CD8-positive, alpha-beta memory T cell (primary cell): Measurements from ENCODE around the gene ELMO2. TPM values are rescaled to one million over a fixed set of nuclear protein-coding genes. Genes with fewer than 3 reads are reported as not detected.
"Not testable (repeated sequence)": the region's sequence is repeated elsewhere in the genome, so short reads cannot be mapped to it uniquely, and the experiment has no call there.

Experiments used
- CTCF ChIA-PET: fragments of 350-600 bp; sonication (Branson Sonifier 250); formaldehyde crosslinking; loops from one replicate; lab custom pipeline; 2021; ENCODE audit warnings: antibody characterized with exemption; lab: Charles Lee
- POLR2A ChIA-PET: fragments of 350-600 bp; sonication (Branson Sonifier 250); formaldehyde crosslinking; loops from one replicate; lab custom pipeline; 2021; ENCODE audit warnings: antibody characterized with exemption; lab: Charles Lee
- DNase-seq, 5 donors: peaks; one replicate each; pipeline versions ENCODE4 v3.0.0 to v3.0.0-alpha.2; 2020 to 2022; ENCODE audit warnings: mixed read lengths in 1 of 5
- H3K27ac ChIP-seq: one replicate; pipeline ENCODE4 v1.7.0; 2013; ENCODE audit warnings: low read depth, mild to moderate bottlenecking, low read length, moderate library complexity
- H3K27me3 ChIP-seq: 2 replicates; pipeline ENCODE4 v1.7.0; 2013; ENCODE audit warnings: low read length, mild to moderate bottlenecking; ENCODE audit not compliant: insufficient read depth, poor library complexity, severe bottlenecking
- H3K36me3 ChIP-seq: 2 replicates; pipeline ENCODE4 v1.7.0; 2013; ENCODE audit warnings: mild to moderate bottlenecking, low read length, moderate library complexity; ENCODE audit not compliant: insufficient read depth
- H3K4me1 ChIP-seq: 2 replicates; pipeline ENCODE4 v1.7.0; 2013; ENCODE audit warnings: mild to moderate bottlenecking, low read length, moderate library complexity; ENCODE audit not compliant: insufficient read depth
- H3K4me3 ChIP-seq: 2 replicates; pipeline ENCODE4 v1.7.0; 2013; ENCODE audit warnings: mild to moderate bottlenecking, low read length
- H3K9me3 ChIP-seq: 2 replicates; pipeline ENCODE4 v1.7.0; 2013; ENCODE audit warnings: mild to moderate bottlenecking, low read length
- H3K27ac Mint-ChIP-seq, 8 donors: one replicate each; pipeline ENCODE4 v1.8.0; 2020 to 2021; ENCODE audit warnings: mixed read lengths in 8 of 8, mild to moderate bottlenecking in 6 of 8, inconsistent platforms in 3 of 8, moderate library complexity in 3 of 8
- H3K27me3 Mint-ChIP-seq, 2 donors: one replicate each; pipeline ENCODE4 v1.8.0; 2020 to 2021; ENCODE audit warnings: mixed read lengths in 2 of 2, mild to moderate bottlenecking in 1 of 2, moderate library complexity in 1 of 2
- H3K36me3 Mint-ChIP-seq, 3 donors: one replicate each; pipeline ENCODE4 v1.8.0; 2020 to 2021; ENCODE audit warnings: mixed read lengths in 3 of 3, inconsistent platforms in 1 of 3, mild to moderate bottlenecking in 1 of 3
- H3K4me1 Mint-ChIP-seq, 3 donors: one replicate each; pipeline ENCODE4 v1.8.0; 2020 to 2021; ENCODE audit warnings: mixed read lengths in 3 of 3, inconsistent platforms in 1 of 3, mild to moderate bottlenecking in 1 of 3
- H3K4me3 Mint-ChIP-seq, 7 donors: one replicate each; pipeline ENCODE4 v1.8.0; 2020 to 2021; ENCODE audit warnings: mixed read lengths in 7 of 7, mild to moderate bottlenecking in 6 of 7, moderate library complexity in 4 of 7, inconsistent platforms in 2 of 7
- H3K9me3 Mint-ChIP-seq, 5 donors: one replicate each; pipeline ENCODE4 v1.8.0; 2020 to 2022; ENCODE audit warnings: mixed read lengths in 5 of 5, mild to moderate bottlenecking in 3 of 5, moderate library complexity in 2 of 5, inconsistent platforms in 1 of 5
- polyA plus RNA-seq: library from polyadenylated mRNA; unstranded; fragments of 300-500 nt; fragmentation: Illumina TruSeq; gene quantifications from one replicate; pipeline ENCODE4 v1.2.3, GENCODE V29; 2021
- total RNA-seq, 2 experiments: library from RNA; stranded (reverse); gene quantifications; one replicate each; pipeline ENCODE4 v1.2.3, GENCODE V29; 2021

ELMO2 gene
- total and polyA plus RNA-seq, 3 experiments from 2014 or later: 59.5 to 84.3 (median 68.2) TPM

DNA sequence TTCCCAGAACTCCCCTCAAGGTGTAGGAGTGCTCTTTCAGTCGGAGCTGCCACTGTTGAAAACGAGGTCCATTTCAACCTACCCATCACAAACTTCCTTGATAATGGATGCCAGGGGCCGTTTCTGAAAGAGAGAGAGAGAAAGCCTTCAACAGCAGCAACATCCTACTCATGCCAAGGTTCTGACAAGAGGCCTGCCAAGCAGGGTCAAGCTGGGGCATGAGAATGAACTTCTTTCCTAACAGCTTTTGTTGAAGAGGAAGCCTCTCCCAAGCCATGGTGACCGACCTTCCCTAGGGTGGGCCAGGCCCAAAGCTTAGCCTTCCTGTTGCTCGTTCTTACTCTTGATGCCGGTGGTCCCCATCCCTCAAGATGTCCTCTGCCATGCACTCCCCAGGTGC lies 12.4 kb downstream of the ELMO2 start:
- Histone ChIP-seq H3K4me3 (no peak overlapping the region), H3K36me3 (peaks cover 46% of the 10 kb centered on the region), H3K27ac (no peak overlapping the region), H3K27me3 (no peaks in the 10 kb centered on the region), H3K4me1 (peaks cover 7% of the 10 kb centered on the region), H3K9me3 (no peaks in the 10 kb centered on the region)
- Mint-ChIP-seq H3K9me3 (no peaks in the 10 kb centered on the region), H3K4me3 (no peak overlapping the region), H3K36me3 (peaks cover 11 to 89% (median 25%) of the 10 kb centered on the region in 3 donors), H3K27me3 (no peaks in the 10 kb centered on the region), H3K4me1 (peaks cover 18 to 42% (median 40%) of the 10 kb centered on the region in 3 donors), H3K27ac (peak overlapping the region in 1 of 8 donors; percentile 83)
- CTCF ChIA-PET: interaction anchor here (1.4 kb wide), 1 partner anchor 13 kb away, joined by 6 read pairs; the partner anchor contains the start of gene ELMO2
- POLR2A ChIA-PET: no interaction called here
- no peak for DNase-seq

DNA sequence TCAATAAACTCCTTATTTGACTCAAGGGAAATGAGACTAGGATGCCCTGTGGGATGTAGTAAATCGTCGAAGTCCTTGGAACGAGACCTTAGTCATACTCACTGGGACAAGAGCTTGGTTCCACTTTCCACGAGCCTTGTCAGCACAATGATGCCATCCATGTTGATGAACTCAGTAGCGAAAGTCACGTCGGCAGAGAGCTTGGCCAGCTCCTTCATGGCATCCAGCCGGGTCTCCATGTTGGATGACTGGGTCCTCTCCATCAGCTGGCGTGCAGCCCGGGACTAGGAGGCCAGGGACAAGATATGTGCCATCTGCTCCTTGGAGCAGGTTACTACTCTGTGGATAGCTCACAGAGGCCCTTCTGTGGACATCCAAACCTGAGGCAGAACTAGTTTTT lies 17.5 kb downstream of the ELMO2 start:
- Histone ChIP-seq H3K9me3 (no peaks in the 10 kb centered on the region), H3K36me3 (peaks cover 79% of the 10 kb centered on the region), H3K4me3 (no peak overlapping the region), H3K27me3 (no peaks in the 10 kb centered on the region), H3K4me1 (no peaks in the 10 kb centered on the region), H3K27ac (no peak overlapping the region)
- H3K27ac Mint-ChIP-seq: peak overlapping the region in 3 of 8 donors; percentile 17 to 45 (median 38)
- ChIA-PET POLR2A (interaction anchor here (0.6 kb wide), 1 partner anchor 984 kb away, joined by 3 read pairs; no protein-coding TSS in a partner anchor), CTCF (interaction anchor here (1.0 kb wide), 1 partner anchor 82 kb away, joined by 3 read pairs; no protein-coding TSS in a partner anchor)
- no peaks in the 10 kb centered on the region for H3K27me3 Mint-ChIP-seq
- no peaks in the 10 kb centered on the region for H3K9me3 Mint-ChIP-seq
- peaks cover 18 to 95% (median 34%) of the 10 kb centered on the region in 3 donors for H3K36me3 Mint-ChIP-seq
- no peak overlapping the region for H3K4me3 Mint-ChIP-seq
- peaks cover 0 to 7% (median 2%) of the 10 kb centered on the region in 3 donors for H3K4me1 Mint-ChIP-seq
- DNase-seq: no peak

DNA sequence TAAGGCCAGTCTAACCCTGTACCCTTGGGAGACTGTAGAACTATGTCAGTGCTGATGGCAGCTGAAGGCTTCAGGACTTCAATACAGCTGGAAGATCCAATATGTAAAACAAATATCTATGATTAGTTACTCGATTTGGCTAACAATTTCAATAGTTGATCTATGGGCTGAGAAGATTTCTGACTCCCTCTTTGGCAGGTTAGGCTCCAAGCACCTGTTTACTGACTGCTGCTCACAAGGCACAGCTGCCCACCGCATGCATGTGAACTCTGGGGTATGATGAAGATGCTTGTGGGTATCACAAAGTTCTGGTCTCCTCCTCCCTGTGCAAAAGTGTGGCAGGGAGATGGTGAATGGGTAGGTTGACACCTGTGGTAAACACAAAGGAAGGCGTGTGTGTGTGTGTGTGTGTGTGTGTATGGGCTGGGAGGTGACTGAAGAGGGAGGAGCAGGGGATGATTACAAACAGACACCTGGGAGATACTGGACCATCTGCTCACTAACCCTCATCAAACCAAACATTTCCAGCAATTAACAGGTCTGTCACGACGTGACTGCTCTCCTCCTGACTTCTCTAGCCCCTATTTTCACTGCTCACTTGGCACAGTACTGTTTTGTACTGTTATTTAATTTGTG lies 18.1 kb downstream of the ELMO2 start:
- H3K4me1 Mint-ChIP-seq: peaks cover 0 to 7% (median 2%) of the 10 kb centered on the region in 3 donors
- H3K27ac ChIP-seq: no peak overlapping the region
- no peaks in the 10 kb centered on the region for H3K4me1 ChIP-seq
- no peak overlapping the region for H3K4me3 ChIP-seq
- peak overlapping the region in 4 of 8 donors; percentile 16 to 75 (median 44) for H3K27ac Mint-ChIP-seq
- no peak for DNase-seq
- CTCF ChIA-PET: interaction anchor here (1.0 kb wide), 1 partner anchor 81 kb away, joined by 3 read pairs; no protein-coding TSS in a partner anchor
- H3K4me3 Mint-ChIP-seq: no peak overlapping the region
- no peaks in the 10 kb centered on the region for H3K27me3 Mint-ChIP-seq
- H3K36me3 Mint-ChIP-seq: peaks cover 18 to 95% (median 35%) of the 10 kb centered on the region in 3 donors
- POLR2A ChIA-PET: no interaction called here
- no peaks in the 10 kb centered on the region for H3K9me3 ChIP-seq
- no peaks in the 10 kb centered on the region for H3K27me3 ChIP-seq
- H3K9me3 Mint-ChIP-seq: no peaks in the 10 kb centered on the region
- peaks cover 79% of the 10 kb centered on the region for H3K36me3 ChIP-seq

DNA sequence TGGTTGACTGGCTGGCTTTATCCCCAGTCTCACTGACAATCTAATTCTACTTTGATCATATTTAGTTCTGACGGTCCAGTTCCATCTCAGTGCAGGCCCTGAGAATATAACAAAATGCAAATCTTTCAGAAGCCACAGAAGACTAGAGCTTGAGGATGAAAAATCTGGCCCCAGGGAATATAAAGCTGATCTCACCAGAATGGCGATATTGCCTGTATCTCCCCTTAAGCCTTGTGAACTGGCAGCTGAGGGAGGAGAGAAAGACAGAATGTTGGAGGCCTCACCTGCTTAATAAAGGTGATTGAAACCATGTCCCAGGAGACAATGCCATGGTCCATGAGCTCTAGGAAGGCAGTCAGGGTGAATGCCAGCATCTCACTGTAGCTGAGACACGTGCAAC lies 19.4 kb downstream of the ELMO2 start:
- CTCF ChIA-PET, H3K27me3 ChIP-seq, H3K4me3 ChIP-seq, DNase-seq, H3K9me3 Mint-ChIP-seq, H3K4me1 ChIP-seq, H3K9me3 ChIP-seq, POLR2A ChIA-PET, H3K27me3 Mint-ChIP-seq, H3K4me3 Mint-ChIP-seq, H3K27ac ChIP-seq, H3K4me1 Mint-ChIP-seq: not testable (repeated sequence)
- peaks cover 15 to 95% (median 31%) of the 10 kb centered on the region in 3 donors for H3K36me3 Mint-ChIP-seq
- peak overlapping the region in 2 of 8 donors; percentile 36 to 66 for H3K27ac Mint-ChIP-seq
- peaks cover 79% of the 10 kb centered on the region for H3K36me3 ChIP-seq

DNA sequence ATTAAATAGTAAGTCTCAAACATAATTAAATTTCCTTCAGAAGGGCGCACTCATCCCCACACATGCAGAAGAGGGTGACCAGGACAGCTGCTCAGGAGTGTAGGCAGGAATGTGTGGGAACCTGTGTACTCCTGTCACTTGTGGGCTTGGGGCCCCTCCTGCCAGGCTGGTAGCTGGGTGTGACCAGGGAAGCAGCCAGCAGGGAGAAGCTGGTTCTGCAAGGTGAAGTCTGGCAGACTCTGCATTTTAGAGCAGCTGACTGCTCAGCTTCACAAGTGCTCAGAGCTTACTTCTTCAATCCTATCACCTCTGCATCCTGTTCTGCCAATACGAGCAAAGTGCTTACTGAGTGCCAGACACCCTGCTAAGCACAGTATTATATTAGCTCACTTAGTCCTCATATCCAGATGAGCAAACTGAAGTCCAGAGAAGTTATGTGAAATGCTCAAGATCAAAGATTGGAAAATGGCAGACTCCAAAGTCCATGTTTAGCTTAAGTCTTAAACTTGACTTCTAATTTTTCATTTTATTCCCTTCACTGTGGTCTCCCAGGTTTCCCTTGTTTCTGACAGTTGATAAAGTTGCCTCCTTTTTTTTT lies 27.9 kb downstream of the ELMO2 start:
- peaks cover 0 to 4% (median 0%) of the 10 kb centered on the region in 3 donors for H3K4me1 Mint-ChIP-seq
- H3K36me3 ChIP-seq: peaks cover 75% of the 10 kb centered on the region
- peak overlapping the region in 4 of 8 donors; percentile 11 to 70 (median 59) for H3K27ac Mint-ChIP-seq
- H3K4me3 ChIP-seq: no peak overlapping the region
- no peaks in the 10 kb centered on the region for H3K9me3 Mint-ChIP-seq
- H3K36me3 Mint-ChIP-seq: peaks cover 13 to 95% (median 24%) of the 10 kb centered on the region in 3 donors
- no peak overlapping the region for H3K4me3 Mint-ChIP-seq
- no peaks in the 10 kb centered on the region for H3K27me3 ChIP-seq
- no peak for DNase-seq
- no peak overlapping the region for H3K27ac ChIP-seq
- H3K4me1 ChIP-seq: no peaks in the 10 kb centered on the region
- POLR2A ChIA-PET: no interaction called here
- CTCF ChIA-PET: interaction anchor here (1.2 kb wide), 1 partner anchor 364 kb away, joined by 3 read pairs; no protein-coding TSS in a partner anchor
- no peaks in the 10 kb centered on the region for H3K9me3 ChIP-seq
- no peaks in the 10 kb centered on the region for H3K27me3 Mint-ChIP-seq

DNA sequence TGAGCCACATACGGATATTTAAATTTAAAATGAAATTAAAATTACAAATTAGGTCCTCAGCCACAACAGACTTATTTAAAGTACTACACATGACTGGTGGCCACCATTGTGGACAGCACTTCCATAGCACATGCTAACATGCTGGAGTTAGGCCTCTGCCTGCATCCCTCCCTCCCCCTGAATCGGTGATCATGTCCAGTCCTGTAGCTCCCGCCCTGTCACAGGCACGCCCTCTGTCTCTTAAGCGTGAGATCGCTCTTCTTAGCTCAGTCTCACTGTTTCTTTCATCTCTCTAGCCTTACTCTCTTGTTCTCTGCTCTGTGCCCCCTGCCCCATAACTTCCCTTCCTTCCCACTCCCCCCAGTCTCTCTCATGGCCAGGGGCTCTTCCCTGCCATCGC lies 28.9 kb downstream of the ELMO2 start:
- CTCF ChIA-PET: interaction anchor here (1.2 kb wide), 1 partner anchor 363 kb away, joined by 3 read pairs; no protein-coding TSS in a partner anchor
- H3K4me3 ChIP-seq: no peak overlapping the region
- Mint-ChIP-seq H3K4me1 (peaks cover 0 to 4% (median 0%) of the 10 kb centered on the region in 3 donors), H3K36me3 (peaks cover 21 to 95% (median 28%) of the 10 kb centered on the region in 3 donors), H3K27ac (peak overlapping the region in 6 of 8 donors; percentile 11 to 82 (median 59)), H3K4me3 (no peak overlapping the region), H3K9me3 (no peaks in the 10 kb centered on the region), H3K27me3 (no peaks in the 10 kb centered on the region)
- POLR2A ChIA-PET: no interaction called here
- no peaks in the 10 kb centered on the region for H3K4me1 ChIP-seq
- H3K9me3 ChIP-seq: no peaks in the 10 kb centered on the region
- H3K27ac ChIP-seq: no peak overlapping the region
- DNase-seq: no peak
- H3K27me3 ChIP-seq: no peaks in the 10 kb centered on the region
- H3K36me3 ChIP-seq: peaks cover 75% of the 10 kb centered on the region

DNA sequence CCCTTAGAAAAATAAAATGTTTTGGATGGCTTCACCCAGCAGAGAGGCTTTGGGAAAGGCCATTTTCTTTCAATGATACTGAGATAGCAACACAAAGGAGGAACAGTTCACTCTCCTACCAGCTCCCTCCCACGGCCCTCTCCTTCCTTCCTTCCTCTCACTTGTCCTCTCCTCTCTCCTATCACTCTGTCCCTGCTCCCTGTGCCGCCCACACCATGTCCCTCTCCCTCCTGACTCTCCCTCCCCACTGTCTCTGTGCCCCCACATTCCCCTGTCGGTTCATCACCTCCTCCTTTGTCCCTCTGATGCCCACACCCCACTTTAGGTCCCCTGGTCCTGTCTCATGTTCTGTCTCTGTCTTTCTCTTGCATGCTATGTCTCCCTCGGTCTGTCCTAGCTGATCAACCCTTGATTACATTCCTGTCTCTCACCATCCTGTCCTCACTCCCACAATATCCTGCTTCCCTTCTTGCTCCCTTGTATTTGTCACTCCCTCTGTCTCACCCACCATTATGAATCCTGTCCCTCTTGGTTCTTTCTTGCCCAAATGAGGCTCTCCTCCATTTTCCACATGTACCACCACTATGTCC lies 30.1 kb downstream of the ELMO2 start:
- Histone ChIP-seq H3K27ac (no peak overlapping the region), H3K36me3 (peaks cover 73% of the 10 kb centered on the region), H3K27me3 (no peaks in the 10 kb centered on the region), H3K4me1 (no peaks in the 10 kb centered on the region), H3K4me3 (no peak overlapping the region), H3K9me3 (no peaks in the 10 kb centered on the region)
- ChIA-PET POLR2A (no interaction called here), CTCF (no interaction called here)
- Mint-ChIP-seq H3K36me3 (peaks cover 21 to 95% (median 23%) of the 10 kb centered on the region in 3 donors), H3K4me1 (peaks cover 0 to 4% (median 0%) of the 10 kb centered on the region in 3 donors), H3K27me3 (no peaks in the 10 kb centered on the region), H3K27ac (peak overlapping the region in 7 of 8 donors; percentile 13 to 90 (median 78)), H3K9me3 (no peaks in the 10 kb centered on the region), H3K4me3 (no peak overlapping the region)
- DNase-seq: no peak
